ES-I3 (cell line): ENCODE data around the gene NTN5.

Source experiments
- H3K36me3 ChIP-seq: 2 replicates; pipeline ENCODE4 v1.6.1; 2013; ENCODE audit warnings: mild to moderate bottlenecking, low read length, control low read depth, moderate library complexity; ENCODE audit not compliant: insufficient read depth
- H3K4me1 ChIP-seq: 2 replicates; pipeline ENCODE4 v1.6.1; 2013; ENCODE audit warnings: mild to moderate bottlenecking, control low read depth, low read length; ENCODE audit not compliant: insufficient read depth
- H3K9ac ChIP-seq: 2 replicates; pipeline ENCODE4 v1.6.1; 2013; ENCODE audit warnings: low read depth, mild to moderate bottlenecking, low read length, moderate library complexity
- H3K9me3 ChIP-seq: 2 replicates; pipeline ENCODE4 v1.6.1; 2013; ENCODE audit warnings: mild to moderate bottlenecking, low read length, moderate library complexity; ENCODE audit not compliant: control insufficient read depth, insufficient read depth

NTN5 gene

GRCh38 chr19:48650974-48651682 lies 21.7 kb downstream of the NTN5 start:
- H3K4me1 ChIP-seq = peaks cover 10% of the 10 kb centered on the region
- H3K36me3 ChIP-seq = no peaks in the 10 kb centered on the region
- H3K9me3 ChIP-seq = no peaks in the 10 kb centered on the region
- no peak overlapping the region for H3K9ac ChIP-seq

- no peak overlapping the region for H3K9ac ChIP-seq
- H3K36me3 ChIP-seq = no peaks in the 10 kb centered on the region
- H3K9me3 ChIP-seq = no peaks in the 10 kb centered on the region
- peaks cover 4% of the 10 kb centered on the region for H3K4me1 ChIP-seq
Measured at GRCh38 chr19:48648134-48648533, 24.7 kb downstream of the NTN5 start.

GRCh38 chr19:48646722-48647216 lies 26.0 kb downstream of the NTN5 start:
- H3K4me1 ChIP-seq = peaks cover 4% of the 10 kb centered on the region
- no peaks in the 10 kb centered on the region for H3K36me3 ChIP-seq
- H3K9me3 ChIP-seq = no peaks in the 10 kb centered on the region
- H3K9ac ChIP-seq = no peak overlapping the region

- Histone ChIP-seq H3K4me1 (peaks cover 4% of the 10 kb centered on the region), H3K9ac (peak within 1 kb of the TSS; percentile 60), H3K9me3 (no peaks in the 10 kb centered on the region), H3K36me3 (no peaks in the 10 kb centered on the region)
Measured at GRCh38 chr19:48646001-48646721, 26.7 kb downstream of the NTN5 start, which contains the start of gene CA11. CA11 (minus strand) TSS chr19:48646187; CDS start chr19:48645632, 555 bp downstream.

- Histone ChIP-seq H3K36me3 (no peaks in the 10 kb centered on the region), H3K4me1 (peaks cover 4% of the 10 kb centered on the region), H3K9ac (peak overlapping the region; percentile 60), H3K9me3 (no peaks in the 10 kb centered on the region)
Measured at GRCh38 chr19:48645620-48646000, 27.2 kb downstream of the NTN5 start.

- H3K4me1 ChIP-seq = peaks cover 4% of the 10 kb centered on the region
- H3K36me3 ChIP-seq = no peaks in the 10 kb centered on the region
- H3K9me3 ChIP-seq = no peaks in the 10 kb centered on the region
- peak overlapping the region; percentile 60 for H3K9ac ChIP-seq
Measured at GRCh38 chr19:48644839-48645619, 27.8 kb downstream of the NTN5 start.

- Histone ChIP-seq H3K9me3 (no peaks in the 10 kb centered on the region), H3K36me3 (no peaks in the 10 kb centered on the region), H3K4me1 (peaks cover 2% of the 10 kb centered on the region), H3K9ac (peak overlapping the region; percentile 60; the same call in 1 of the 2 replicates)
Measured at GRCh38 chr19:48644355-48644754, 28.5 kb downstream of the NTN5 start.

GRCh38 chr19:48642862-48643261 lies 30.0 kb downstream of the NTN5 start:
- no peaks in the 10 kb centered on the region for H3K9me3 ChIP-seq
- no peaks in the 10 kb centered on the region; the same call in 1 of the 2 replicates for H3K4me1 ChIP-seq
- no peak overlapping the region for H3K9ac ChIP-seq
- H3K36me3 ChIP-seq = no peaks in the 10 kb centered on the region

- H3K4me1 ChIP-seq = no peaks in the 10 kb centered on the region; the same call in 1 of the 2 replicates
- H3K9ac ChIP-seq = no peak overlapping the region
- H3K9me3 ChIP-seq = no peaks in the 10 kb centered on the region
- H3K36me3 ChIP-seq = no peaks in the 10 kb centered on the region
Measured at GRCh38 chr19:48641850-48642249, 31.0 kb downstream of the NTN5 start.

- no peaks in the 10 kb centered on the region for H3K36me3 ChIP-seq
- no peaks in the 10 kb centered on the region for H3K9me3 ChIP-seq
- H3K9ac ChIP-seq = peak overlapping the region; percentile 51; the same call in 1 of the 2 replicates
- no peaks in the 10 kb centered on the region; the same call in 1 of the 2 replicates for H3K4me1 ChIP-seq
Measured at GRCh38 chr19:48639483-48640375, 33.1 kb downstream of the NTN5 start.

DNA sequence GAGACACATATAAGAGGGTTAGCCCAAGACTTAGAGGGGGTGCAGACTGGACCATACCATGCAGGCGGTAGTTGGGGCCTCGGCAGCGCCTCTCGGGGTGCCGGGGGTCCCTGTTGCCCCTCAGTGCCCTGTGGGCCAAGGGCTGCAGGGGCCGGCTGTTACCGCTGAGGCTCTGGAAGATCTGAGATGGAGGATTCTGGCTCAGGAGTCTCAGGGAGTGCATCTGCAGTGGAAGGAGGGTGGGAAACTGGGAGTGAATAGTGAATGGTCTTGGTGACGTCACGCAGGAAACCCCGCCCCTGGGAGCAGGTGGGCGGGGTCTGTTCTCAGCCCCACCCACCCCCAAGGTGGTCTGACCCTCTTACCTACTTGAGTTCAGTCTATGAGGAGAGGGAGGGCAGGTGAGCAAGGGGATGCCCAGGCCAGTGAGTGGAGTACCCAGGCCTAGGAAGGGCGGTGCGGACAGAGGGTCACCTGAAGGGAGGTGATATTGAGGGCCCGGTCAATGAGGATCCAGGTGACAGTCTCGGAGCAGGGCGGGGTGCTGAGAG lies 33.9 kb downstream of the NTN5 start:
- Histone ChIP-seq H3K36me3 (no peaks in the 10 kb centered on the region), H3K9ac (peak overlapping the region; percentile 51), H3K9me3 (no peaks in the 10 kb centered on the region), H3K4me1 (peaks cover 4% of the 10 kb centered on the region)

GRCh38 chr19:48637948-48638830 lies 34.6 kb downstream of the NTN5 start:
- Histone ChIP-seq H3K9me3 (no peaks in the 10 kb centered on the region), H3K4me1 (peaks cover 6% of the 10 kb centered on the region), H3K9ac (peak overlapping the region; percentile 73), H3K36me3 (no peaks in the 10 kb centered on the region)
